GM19328 (cell line): ENCODE data around the gene ACSL6.

Experiments
- ATAC-seq: cut with Tn5 transposase; IDR thresholded peaks from one replicate; pipeline ENCODE4 v1.9.1; 2021; ENCODE audit warnings: mild to moderate bottlenecking, moderate library complexity; ENCODE audit not compliant: unreplicated experiment

The ACSL6 gene

GRCh38 chr5:132001647-132002561 is 9.6 kb downstream of the ACSL6 start:
- no peak for ATAC-seq

GRCh38 chr5:132000677-132001453 is 10.6 kb downstream of the ACSL6 start:
- no peak for ATAC-seq

GRCh38 chr5:132000241-132000490 is 11.3 kb downstream of the ACSL6 start:
- no peak for ATAC-seq

- ATAC-seq: no peak
Observed at GRCh38 chr5:131999441-132000240, 11.8 kb downstream of the ACSL6 start.

GRCh38 chr5:131999041-131999440 is 12.4 kb downstream of the ACSL6 start:
- ATAC-seq: no peak

- no peak for ATAC-seq
Observed at GRCh38 chr5:131998431-131999040, 12.9 kb downstream of the ACSL6 start.

GRCh38 chr5:131997727-131998117 is 13.7 kb downstream of the ACSL6 start:
- ATAC-seq: no peak

GRCh38 chr5:131997026-131997726 is 14.3 kb downstream of the ACSL6 start:
- no peak for ATAC-seq

- ATAC-seq: no peak
Observed at GRCh38 chr5:131996210-131997025, 15.0 kb downstream of the ACSL6 start.

- ATAC-seq: no peak
Observed at GRCh38 chr5:131994533-131995226, 16.8 kb downstream of the ACSL6 start.

GRCh38 chr5:131994090-131994489 is 17.4 kb downstream of the ACSL6 start:
- no peak for ATAC-seq

- ATAC-seq: no peak
Observed at GRCh38 chr5:131993676-131994075, 17.8 kb downstream of the ACSL6 start.

GRCh38 chr5:131992370-131992769 is 19.1 kb downstream of the ACSL6 start:
- ATAC-seq: no peak

GRCh38 chr5:131991593-131992324 is 19.7 kb downstream of the ACSL6 start:
- ATAC-seq: no peak

- no peak for ATAC-seq
Observed at GRCh38 chr5:131990716-131991115, 20.7 kb downstream of the ACSL6 start.

- no peak for ATAC-seq
Observed at GRCh38 chr5:131988601-131989000, 22.9 kb downstream of the ACSL6 start.

- ATAC-seq: no peak
Observed at GRCh38 chr5:131987251-131987650, 24.2 kb downstream of the ACSL6 start.

- ATAC-seq: no peak
Observed at GRCh38 chr5:131986161-131986912, 25.1 kb downstream of the ACSL6 start.
